ENCODE data around the gene AKNAD1.

AKNAD1 gene

DNA sequence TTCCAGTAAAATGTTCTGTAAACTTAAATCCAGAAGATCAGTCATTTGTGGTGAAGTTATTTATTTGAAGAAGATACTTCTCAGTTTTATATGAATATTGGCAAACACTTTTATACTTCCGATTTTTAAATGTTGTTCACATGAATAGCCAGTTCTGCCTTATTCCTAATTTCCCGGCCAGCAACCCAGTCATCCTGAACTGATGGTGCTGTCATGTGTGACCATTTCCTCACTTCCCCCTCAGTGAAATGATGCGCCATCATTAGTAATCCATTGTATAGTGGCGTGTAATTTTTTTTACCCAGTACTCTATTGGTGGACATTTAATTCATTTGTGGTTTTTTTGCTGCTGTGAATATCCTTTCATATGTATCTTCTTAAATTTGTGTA, 36.2 kb upstream of the AKNAD1 start (continued):
- TF ChIP-seq SNAI2 (CRISPR knock-in tag; IDR thresholded peaks at IDR 0.05) = no peak
- no peak for TF ChIP-seq CREB5 (CRISPR knock-in tag; IDR thresholded peaks at IDR 0.05; ENCODE audit: low read depth)
- no peak for TF ChIP-seq ZC3H10 (CRISPR knock-in tag; IDR thresholded peaks at IDR 0.05)

- ATAC-seq = peak; percentile 71
- TF ChIP-seq ZNF565 (CRISPR knock-in tag; conservative IDR thresholded peaks at IDR 0.05; ENCODE audit: low read depth) = no peak
- TF ChIP-seq PPARA (CRISPR knock-in tag; IDR thresholded peaks at IDR 0.05; ENCODE audit: borderline replicate concordance) = no peak
- no peak for TF ChIP-seq ZNF8 (CRISPR knock-in tag; IDR thresholded peaks at IDR 0.05)
- TF ChIP-seq POU6F1 (CRISPR knock-in tag; IDR thresholded peaks at IDR 0.05; ENCODE audit: borderline replicate concordance, low read depth) = no peak
- no peak for TF ChIP-seq ZNF70 (CRISPR knock-in tag; IDR thresholded peaks at IDR 0.05)
- no peak for TF ChIP-seq ZFP30 (CRISPR knock-in tag; IDR thresholded peaks at IDR 0.05)
- TF ChIP-seq GLIS3 (CRISPR knock-in tag; IDR thresholded peaks at IDR 0.05) = no peak
- no peak for TF ChIP-seq ISL1 (CRISPR knock-in tag; IDR thresholded peaks at IDR 0.05)
- TF ChIP-seq TCF4 (CRISPR knock-in tag; IDR thresholded peaks at IDR 0.05; ENCODE audit: borderline replicate concordance) = no peak
- no peak for TF ChIP-seq PATZ1 (CRISPR knock-in tag; IDR thresholded peaks at IDR 0.05; ENCODE audit: borderline replicate concordance)
- TF ChIP-seq ZC3H10 (CRISPR knock-in tag; IDR thresholded peaks at IDR 0.05) = no peak
- no peak for TF ChIP-seq CREB5 (CRISPR knock-in tag; IDR thresholded peaks at IDR 0.05; ENCODE audit: low read depth)
- no peak for TF ChIP-seq CSRNP3 (CRISPR knock-in tag; IDR thresholded peaks at IDR 0.05)
Measured at GRCh38 chr1:108892356-108893140, 35.7 kb upstream of the AKNAD1 start.

GRCh38 chr1:108889706-108890384, 33.0 kb upstream of the AKNAD1 start:
- no peak for ATAC-seq
- TF ChIP-seq CSRNP3 (CRISPR knock-in tag; IDR thresholded peaks at IDR 0.05) (no peak), SNAI2 (CRISPR knock-in tag; IDR thresholded peaks at IDR 0.05) (no peak), CREB5 (CRISPR knock-in tag; IDR thresholded peaks at IDR 0.05; ENCODE audit: low read depth) (no peak), ZNF565 (CRISPR knock-in tag; conservative IDR thresholded peaks at IDR 0.05; ENCODE audit: low read depth) (no peak), ARNTL (CRISPR knock-in tag; IDR thresholded peaks at IDR 0.05; ENCODE audit: borderline replicate concordance, low read depth) (no peak), RARB (CRISPR knock-in tag; IDR thresholded peaks at IDR 0.05) (no peak), PPARA (CRISPR knock-in tag; IDR thresholded peaks at IDR 0.05; ENCODE audit: borderline replicate concordance) (no peak), POU6F1 (CRISPR knock-in tag; IDR thresholded peaks at IDR 0.05; ENCODE audit: borderline replicate concordance, low read depth) (no peak), TCF4 (CRISPR knock-in tag; IDR thresholded peaks at IDR 0.05; ENCODE audit: borderline replicate concordance) (no peak), CSDC2 (CRISPR knock-in tag; IDR thresholded peaks at IDR 0.05) (no peak)
- TF ChIP-seq, protein P1, sequence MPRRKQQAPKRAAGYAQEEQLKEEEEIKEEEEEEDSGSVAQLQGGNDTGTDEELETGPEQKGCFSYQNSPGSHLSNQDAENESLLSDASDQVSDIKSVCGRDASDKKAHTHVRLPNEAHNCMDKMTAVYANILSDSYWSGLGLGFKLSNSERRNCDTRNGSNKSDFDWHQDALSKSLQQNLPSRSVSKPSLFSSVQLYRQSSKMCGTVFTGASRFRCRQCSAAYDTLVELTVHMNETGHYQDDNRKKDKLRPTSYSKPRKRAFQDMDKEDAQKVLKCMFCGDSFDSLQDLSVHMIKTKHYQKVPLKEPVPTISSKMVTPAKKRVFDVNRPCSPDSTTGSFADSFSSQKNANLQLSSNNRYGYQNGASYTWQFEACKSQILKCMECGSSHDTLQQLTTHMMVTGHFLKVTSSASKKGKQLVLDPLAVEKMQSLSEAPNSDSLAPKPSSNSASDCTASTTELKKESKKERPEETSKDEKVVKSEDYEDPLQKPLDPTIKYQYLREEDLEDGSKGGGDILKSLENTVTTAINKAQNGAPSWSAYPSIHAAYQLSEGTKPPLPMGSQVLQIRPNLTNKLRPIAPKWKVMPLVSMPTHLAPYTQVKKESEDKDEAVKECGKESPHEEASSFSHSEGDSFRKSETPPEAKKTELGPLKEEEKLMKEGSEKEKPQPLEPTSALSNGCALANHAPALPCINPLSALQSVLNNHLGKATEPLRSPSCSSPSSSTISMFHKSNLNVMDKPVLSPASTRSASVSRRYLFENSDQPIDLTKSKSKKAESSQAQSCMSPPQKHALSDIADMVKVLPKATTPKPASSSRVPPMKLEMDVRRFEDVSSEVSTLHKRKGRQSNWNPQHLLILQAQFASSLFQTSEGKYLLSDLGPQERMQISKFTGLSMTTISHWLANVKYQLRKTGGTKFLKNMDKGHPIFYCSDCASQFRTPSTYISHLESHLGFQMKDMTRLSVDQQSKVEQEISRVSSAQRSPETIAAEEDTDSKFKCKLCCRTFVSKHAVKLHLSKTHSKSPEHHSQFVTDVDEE (CRISPR knock-in tag; IDR thresholded peaks at IDR 0.05) = no peak
